AG09309 (cell line): ENCODE measurements around the gene BTAF1.

Experiments
- DNase-seq: peaks from one replicate; pipeline ENCODE4 v3.0.0-alpha.2; 2010; ENCODE audit warnings: low read depth
- H3K4me3 ChIP-seq: 2 replicates; pipeline ENCODE4 v1.5.1; 2011; ENCODE audit warnings: mild to moderate bottlenecking, low read depth, low read length, moderate library complexity; ENCODE audit not compliant: control insufficient read depth
- CTCF ChIP-seq: IDR thresholded peaks from 2 replicates; pipeline ENCODE4 v1.5.1; 2011; ENCODE audit warnings: mild to moderate bottlenecking, low read depth, low read length, inconsistent platforms; ENCODE audit not compliant: insufficient read depth, control insufficient read depth; ENCODE audit errors: missing control alignments

The BTAF1 gene

GRCh38 chr10:91977491-91977890 is 53.9 kb downstream of the BTAF1 start:
- DNase-seq, result no peak
- TF ChIP-seq CTCF, result no peak
- H3K4me3 ChIP-seq, result no peak overlapping the region

GRCh38 chr10:91978585-91978984 is 55.0 kb downstream of the BTAF1 start:
- no peak for TF ChIP-seq CTCF
- no peak overlapping the region for H3K4me3 ChIP-seq
- DNase-seq, result no peak

- no peak for DNase-seq
- no peak for TF ChIP-seq CTCF
Measured at GRCh38 chr10:91980319-91980718, 56.7 kb downstream of the BTAF1 start.

GRCh38 chr10:91983416-91983815 is 59.8 kb downstream of the BTAF1 start:
- no peak overlapping the region for H3K4me3 ChIP-seq
- DNase-seq, result no peak
- no peak for TF ChIP-seq CTCF

More at GRCh38 chr10:91980319-91980718, 56.7 kb downstream of the BTAF1 start:
- no peak overlapping the region for H3K4me3 ChIP-seq

GRCh38 chr10:91987397-91988037 is 63.9 kb downstream of the BTAF1 start:
- no peak for DNase-seq
- no peak for TF ChIP-seq CTCF
- no peak overlapping the region for H3K4me3 ChIP-seq

- TF ChIP-seq CTCF, result no peak
- H3K4me3 ChIP-seq, result no peak overlapping the region
- no peak for DNase-seq
Measured at GRCh38 chr10:91992031-91992430, 68.5 kb downstream of the BTAF1 start.
